GM12878 (cell line): Measurements from ENCODE around the gene ATN1. TPM values are rescaled to one million over a fixed set of nuclear protein-coding genes. Genes with fewer than 3 reads are reported as not detected.

Experiments used
- ATAC-seq: fragments of 200-7000 bp; cut with Tn5 transposase; 3 replicates; pipeline ENCODE4 v1.9.1; 2020; ENCODE audit warnings: mild to moderate bottlenecking, moderate library complexity
- BruUV-seq: library from RNA; stranded (reverse); fragments of 400-500 nt; replicated peaks from 2 replicates; lab custom pipeline; 2021; lab: Mats Ljungman, UMichigan
- CTCF ChIA-PET: fragments of 300-600 bp; sonication (Branson Sonifier 250); formaldehyde crosslinking; extraction: SDS; loops from one replicate; lab custom pipeline; 2021; ENCODE audit warnings: inconsistent platforms; lab: Yijun Ruan, JAX
- POLR2A ChIA-PET: fragments of 350-600 bp; formaldehyde crosslinking; extraction: SDS; loops from one replicate; lab custom pipeline; 2021; ENCODE audit warnings: inconsistent platforms; lab: Charles Lee
- RAD21 ChIA-PET: fragments of 300-600 bp; sonication (Branson Sonifier 250); formaldehyde crosslinking; loops from one replicate; lab custom pipeline; 2023; ENCODE audit warnings: antibody characterized with exemption; ENCODE audit not compliant: unreplicated experiment; lab: Charles Lee
- SMC1A ChIA-PET: fragments of 300-600 bp; sonication (Branson Sonifier 250); formaldehyde crosslinking; loops from one replicate; lab custom pipeline; 2023; ENCODE audit not compliant: unreplicated experiment, uncharacterized antibody; lab: Charles Lee
- DNase-seq: peaks from one replicate; pipeline ENCODE4 v3.0.0-alpha.2; 2011; ENCODE audit warnings: low read depth, low spot score
- FAIRE-seq: peaks from 3 replicates; lab custom pipeline; 2011; peaks lifted over from hg19 to GRCh38; lab: Jason Lieb, UNC
- H2AFZ ChIP-seq: 2 replicates; pipeline ENCODE4 v1.6.0; 2011; ENCODE audit warnings: low read depth, low read length, control low read depth; ENCODE audit not compliant: control insufficient read depth
- H3K27ac ChIP-seq: 2 replicates; pipeline ENCODE4 v1.5.1; 2011; ENCODE audit warnings: control low read depth; ENCODE audit not compliant: control insufficient read depth, insufficient read depth
- H3K27me3 ChIP-seq, 2 experiments: replicated peaks in 1 of 2; 2 replicates each; pipeline versions ENCODE4 v1.6.0 to v1.6.1; 2011; ENCODE audit warnings: low read length in 1 of 2; ENCODE audit not compliant: control insufficient read depth in 2 of 2, insufficient read depth in 2 of 2
- H3K36me3 ChIP-seq, 2 experiments: 2 replicates each; pipeline ENCODE4 v1.5.1; 2011; ENCODE audit warnings: low read length in 1 of 2; ENCODE audit not compliant: control insufficient read depth in 2 of 2, insufficient read depth in 2 of 2
- H3K4me1 ChIP-seq: 2 replicates; pipeline ENCODE4 v1.6.1; 2011; ENCODE audit warnings: mild to moderate bottlenecking, low read length, moderate library complexity, mixed read lengths; ENCODE audit not compliant: control insufficient read depth, insufficient read depth
- H3K4me2 ChIP-seq: 2 replicates; pipeline ENCODE4 v1.6.0; 2011; ENCODE audit warnings: control low read depth; ENCODE audit not compliant: control insufficient read depth, insufficient read depth
- H3K4me3 ChIP-seq: fragments of 200-600 bp; sonication (generic); 2 replicates; pipeline ENCODE4 v1.5.1; 2016
- H3K79me2 ChIP-seq: 2 replicates; pipeline ENCODE4 v1.6.0; 2011; ENCODE audit warnings: low read length; ENCODE audit not compliant: control insufficient read depth, insufficient read depth
- H3K9ac ChIP-seq: 2 replicates; pipeline ENCODE4 v1.8.0; 2011; ENCODE audit warnings: low read length, control low read depth, mixed read lengths; ENCODE audit not compliant: control insufficient read depth, insufficient read depth
- H3K9me3 ChIP-seq: replicated peaks from 3 replicates; pipeline ENCODE4 v1.5.1; 2011; ENCODE audit warnings: mild to moderate bottlenecking, low read length; ENCODE audit not compliant: control insufficient read depth, insufficient read depth
- H4K20me1 ChIP-seq: 2 replicates; pipeline ENCODE4 v1.6.0; 2011; ENCODE audit not compliant: control insufficient read depth, insufficient read depth
- BCLAF1 ChIP-seq: fragments of 450-650 bp; IDR thresholded peaks from 2 replicates; pipeline ENCODE4 v1.6.1; 2017; ENCODE audit warnings: antibody characterized with exemption, mild to moderate bottlenecking, moderate library complexity
- CREM ChIP-seq: IDR thresholded peaks from 2 replicates; pipeline ENCODE4 v1.6.1; 2014; ENCODE audit warnings: antibody characterized with exemption, low read depth
- MYB ChIP-seq: fragments of 150-350 bp; IDR thresholded peaks from 2 replicates; pipeline ENCODE4 v1.6.1; 2014; ENCODE audit warnings: mild to moderate bottlenecking, low read depth, low read length, borderline replicate concordance
- NR2F1 ChIP-seq: fragments of 450-650 bp; conservative IDR thresholded peaks from 2 replicates; pipeline ENCODE4 v1.6.1; 2017; ENCODE audit warnings: mild to moderate bottlenecking
- RB1 ChIP-seq: fragments of 450-650 bp; formaldehyde crosslinking; IDR thresholded peaks from 2 replicates; pipeline ENCODE4 v1.6.1; 2017; ENCODE audit warnings: mild to moderate bottlenecking, borderline replicate concordance
- SMARCA5 ChIP-seq: fragments of 450-650 bp; IDR thresholded peaks from 2 replicates; pipeline ENCODE4 v1.6.1; 2017; ENCODE audit warnings: mild to moderate bottlenecking
- STAT1 ChIP-seq: fragments of 450-650 bp; conservative IDR thresholded peaks from 2 replicates; pipeline ENCODE4 v1.6.1; 2014; ENCODE audit warnings: antibody characterized with exemption, mild to moderate bottlenecking
- ZBTB11 ChIP-seq: fragments of 450-650 bp; formaldehyde crosslinking; IDR thresholded peaks from 2 replicates; pipeline ENCODE4 v1.5.0; 2022; ENCODE audit warnings: mild to moderate bottlenecking, missing genetic modification characterization
- ZZZ3 ChIP-seq: IDR thresholded peaks from 2 replicates; pipeline ENCODE4 v1.6.1; 2011; ENCODE audit warnings: low read depth; ENCODE audit not compliant: control insufficient read depth, insufficient read length
- WGBS: methylation state at CpG from one replicate; pipeline ENCODE4 v1.1.6; 2016; ENCODE audit warnings: low lambda C conversion rate; ENCODE audit not compliant: insufficient replicate concordance, insufficient coverage; ENCODE audit errors: missing lambda C conversion rate; 5-methylcytosine and 5-hydroxymethylcytosine counted together
- in situ Hi-C: fragments of 300-500 bp; cut with MboI; formaldehyde crosslinking; loops from 9 replicates; pipeline ENCODE4 v1.14.3; 2018; ENCODE audit warnings: mixed read lengths
- intact Hi-C: fragments of 100-400 bp; cut with micrococcal nuclease; formaldehyde crosslinking; loops from one replicate; pipeline ENCODE4 v1.14.2; 2022; ENCODE audit not compliant: unreplicated experiment
- polyA plus RNA-seq, 11 experiments: library from polyadenylated mRNA; depleted of rRNA in 4 of 11; unstranded in 6 of 11; stranded (reverse) in 5 of 11; fragments of >200 nt; fragmentation: Nextera tagmentation in 4 of 11; fragmentation: Illumina TruSeq in 1 of 11; extraction: Ambion mirVana in 4 of 11; extraction: Trizol in 1 of 11; gene quantifications; 1 replicate in 1 of 11; 2 replicates in 10 of 11; pipeline versions ENCODE4 v1.2.1 to v1.2.3, GENCODE V29; 2011 to 2016; ENCODE audit warnings: inconsistent platforms in 2 of 11, missing spikeins in 2 of 11, low read depth in 1 of 11
- total RNA-seq, 4 experiments: library from RNA; depleted of rRNA in 3 of 4; stranded (reverse); fragments of >200 nt in 3 of 4; fragmentation: Illumina TruSeq in 1 of 4; extraction: Trizol in 1 of 4; gene quantifications; 2 replicates each; pipeline versions ENCODE4 v1.2.1 to v1.2.3, GENCODE V29; 2013 to 2021
- TF ChIP-seq, protein P1 (sequence below): fragments of 450-650 bp; conservative IDR thresholded peaks from 2 replicates; pipeline ENCODE4 v1.6.1; 2017; ENCODE audit warnings: mild to moderate bottlenecking, moderate library complexity
- TF ChIP-seq, protein P2 (sequence below): IDR thresholded peaks from 2 replicates; pipeline ENCODE4 v1.6.1; 2012; ENCODE audit warnings: low read length, inconsistent platforms

ATN1 gene
- total and polyA plus RNA-seq, 10 of the 15 experiments (the other 5 are each of a cell fraction or from before 2014, with no cell fraction given), result 0.08 to 44.5 (median 5.0) TPM

DNA sequence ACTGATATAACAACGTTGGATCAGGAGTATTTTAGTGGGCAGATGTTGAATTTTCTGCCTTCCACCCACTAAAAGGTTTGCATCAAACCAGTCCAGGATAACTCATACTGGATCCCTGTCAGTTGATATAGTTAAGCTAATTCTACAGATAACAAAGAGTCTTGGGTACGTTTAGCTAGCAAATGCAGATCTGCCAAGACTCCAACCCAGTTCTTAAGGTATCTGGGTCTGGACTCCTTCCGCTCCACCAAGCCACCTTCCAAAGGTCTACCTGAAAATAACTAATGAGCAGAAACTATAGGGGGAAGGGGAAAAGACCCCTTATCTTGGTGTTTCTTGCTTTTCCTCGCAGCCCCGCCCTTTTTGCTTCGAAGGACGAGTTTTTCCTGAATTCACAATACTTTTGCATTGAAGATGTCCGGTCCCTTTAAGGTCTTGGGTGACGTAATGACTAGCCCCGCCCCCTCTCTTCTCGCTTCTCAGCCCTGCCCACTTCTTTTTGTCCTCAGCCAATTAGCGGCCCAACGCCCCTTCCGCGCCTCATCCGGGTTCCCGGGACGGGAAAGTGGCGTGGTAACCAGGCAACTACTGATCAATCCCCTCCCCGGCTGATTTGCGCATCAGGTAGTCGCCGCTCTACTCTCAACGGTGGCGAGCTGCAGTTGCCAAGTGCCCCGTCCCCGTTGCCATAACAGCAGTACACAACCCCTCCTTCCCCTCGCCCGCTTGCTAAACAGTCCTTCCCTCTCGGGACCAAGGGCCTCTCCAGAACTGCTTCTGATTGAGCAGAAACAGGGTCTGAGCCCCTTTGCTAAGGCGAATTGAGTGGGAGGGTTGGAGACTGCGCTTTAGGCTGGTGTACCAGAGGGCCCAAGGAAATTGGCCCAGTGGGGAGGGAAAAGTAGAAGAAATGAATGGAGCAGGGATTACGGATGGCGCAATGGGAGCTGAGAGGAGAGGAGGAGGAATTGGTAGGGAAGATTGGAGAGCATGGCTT lies 23.2 kb upstream of the ATN1 start, which contains the start of gene LRRC23:
Gene LRRC23, plus strand, starts transcription at position 543 of the 997 bp plus-strand sequence. CDS start 812 bp downstream, outside the sequence.
- in situ Hi-C loops (no loop called here), intact Hi-C loops (loop anchor here (1.0 kb wide), 1 partner anchor 13 kb away; no protein-coding TSS in a partner anchor)
- no peaks in the 10 kb centered on the region for H3K79me2 ChIP-seq
- ChIA-PET SMC1A (interaction anchor here (0.7 kb wide), 1 partner anchor 29 kb away, joined by 3 read pairs; no protein-coding TSS in a partner anchor), RAD21 (interaction anchor here (1.8 kb wide), 1 partner anchor 32 kb away, joined by 7 read pairs; the partner anchor contains the start of gene SPSB2), POLR2A (interaction anchor here (0.5 to 4.3 kb wide), 12 partner anchors 10 to 47 kb away, joined by 3 to 18 read pairs (median 4); partner anchors contain the start of genes C12orf57, ENO2, RNU7-1 and SPSB2), CTCF (interaction anchor here (0.7 to 4.5 kb wide), 6 partner anchors 11 to 36 kb away, joined by 3 to 21 read pairs (median 8); partner anchors contain the start of gene SPSB2)
- no peaks in the 10 kb centered on the region for H3K9me3 ChIP-seq
- H3K4me1 ChIP-seq, result peaks cover 7% of the 10 kb centered on the region; the same call in 1 of the 2 replicates
- H3K27me3 ChIP-seq, result no peaks in the 10 kb centered on the region
- no peak within 1 kb of the TSS for H3K27ac ChIP-seq
- WGBS, result 11% methylated on average over 34 of the region's 34 CpGs
- peak within 1 kb of the TSS; percentile 93 for H3K4me3 ChIP-seq
- ATAC-seq, result peak; percentile 99
- H3K4me2 ChIP-seq, result peak within 1 kb of the TSS; percentile 83
- BruUV-seq, result no TSS peak
- FAIRE-seq, result peak; percentile 100
- peak; percentile 87 for DNase-seq
- peak within 1 kb of the TSS; percentile 50 for H3K9ac ChIP-seq
- peak within 1 kb of the TSS; percentile 84 for H2AFZ ChIP-seq
- no peaks in the 10 kb centered on the region for H3K36me3 ChIP-seq
- H4K20me1 ChIP-seq, result no peaks in the 10 kb centered on the region
- TF ChIP-seq, protein P1, sequence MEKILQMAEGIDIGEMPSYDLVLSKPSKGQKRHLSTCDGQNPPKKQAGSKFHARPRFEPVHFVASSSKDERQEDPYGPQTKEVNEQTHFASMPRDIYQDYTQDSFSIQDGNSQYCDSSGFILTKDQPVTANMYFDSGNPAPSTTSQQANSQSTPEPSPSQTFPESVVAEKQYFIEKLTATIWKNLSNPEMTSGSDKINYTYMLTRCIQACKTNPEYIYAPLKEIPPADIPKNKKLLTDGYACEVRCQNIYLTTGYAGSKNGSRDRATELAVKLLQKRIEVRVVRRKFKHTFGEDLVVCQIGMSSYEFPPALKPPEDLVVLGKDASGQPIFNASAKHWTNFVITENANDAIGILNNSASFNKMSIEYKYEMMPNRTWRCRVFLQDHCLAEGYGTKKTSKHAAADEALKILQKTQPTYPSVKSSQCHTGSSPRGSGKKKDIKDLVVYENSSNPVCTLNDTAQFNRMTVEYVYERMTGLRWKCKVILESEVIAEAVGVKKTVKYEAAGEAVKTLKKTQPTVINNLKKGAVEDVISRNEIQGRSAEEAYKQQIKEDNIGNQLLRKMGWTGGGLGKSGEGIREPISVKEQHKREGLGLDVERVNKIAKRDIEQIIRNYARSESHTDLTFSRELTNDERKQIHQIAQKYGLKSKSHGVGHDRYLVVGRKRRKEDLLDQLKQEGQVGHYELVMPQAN, result peak; percentile 80
- TF ChIP-seq CREM (peak; percentile 82; the same call in 1 of the 2 replicates), MYB (no peak), STAT1 (no peak; the same call in 1 of the 2 replicates), SMARCA5 (no peak), RB1 (no peak), BCLAF1 (no peak), NR2F1 (no peak), ZBTB11 (CRISPR knock-in tag) (no peak), ZZZ3 (no peak)
- TF ChIP-seq, protein P2, sequence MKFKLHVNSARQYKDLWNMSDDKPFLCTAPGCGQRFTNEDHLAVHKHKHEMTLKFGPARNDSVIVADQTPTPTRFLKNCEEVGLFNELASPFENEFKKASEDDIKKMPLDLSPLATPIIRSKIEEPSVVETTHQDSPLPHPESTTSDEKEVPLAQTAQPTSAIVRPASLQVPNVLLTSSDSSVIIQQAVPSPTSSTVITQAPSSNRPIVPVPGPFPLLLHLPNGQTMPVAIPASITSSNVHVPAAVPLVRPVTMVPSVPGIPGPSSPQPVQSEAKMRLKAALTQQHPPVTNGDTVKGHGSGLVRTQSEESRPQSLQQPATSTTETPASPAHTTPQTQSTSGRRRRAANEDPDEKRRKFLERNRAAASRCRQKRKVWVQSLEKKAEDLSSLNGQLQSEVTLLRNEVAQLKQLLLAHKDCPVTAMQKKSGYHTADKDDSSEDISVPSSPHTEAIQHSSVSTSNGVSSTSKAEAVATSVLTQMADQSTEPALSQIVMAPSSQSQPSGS, result 0 out of 2 replicates have a peak, but pooled peaks have one; percentile 76
